Measurements from ENCODE around the gene CRADD.
"Not testable (repeated sequence)": the region's sequence is repeated elsewhere in the genome, so short reads cannot be mapped to it uniquely, and the experiment has no call there.

Gene CRADD

DNA sequence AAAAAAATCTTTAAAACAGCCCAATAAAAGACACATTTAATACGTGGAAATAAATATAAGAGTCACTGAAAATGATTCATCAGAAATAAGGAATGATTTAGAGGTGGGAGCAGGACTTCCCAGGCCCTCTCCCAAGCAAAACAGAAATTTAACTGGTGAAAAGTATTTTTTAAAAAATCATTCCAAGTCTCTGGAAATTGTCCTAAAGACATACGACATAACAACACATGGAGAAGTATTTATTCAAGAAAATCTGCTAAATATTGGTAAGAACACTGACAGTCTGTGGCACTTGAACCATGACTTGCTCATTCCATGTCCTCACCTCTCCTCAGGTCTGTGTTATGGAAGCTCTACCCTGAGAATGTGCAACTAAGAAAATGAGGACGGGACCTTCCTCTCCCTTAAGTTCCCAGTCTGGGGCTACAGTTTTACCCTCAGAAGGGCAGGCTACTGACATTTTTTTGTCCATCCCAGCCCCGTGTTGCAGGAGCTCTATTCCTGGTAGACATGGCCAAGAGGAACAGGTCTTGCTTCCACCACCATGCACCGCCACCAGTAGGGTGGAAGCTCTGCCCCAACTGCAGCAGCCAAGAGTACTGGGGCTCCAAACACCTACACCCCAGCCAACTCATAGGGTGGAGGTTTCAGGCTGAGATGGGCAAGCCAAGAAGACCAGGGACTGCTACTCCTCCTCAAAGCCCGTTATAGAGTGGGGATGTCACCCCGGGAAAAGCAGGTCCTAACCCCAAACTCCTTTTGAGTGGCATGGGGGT, 193.0 kb downstream of the CRADD start:
- no peak for DNase-seq (ENCODE audit: low read depth, low spot score)

DNA sequence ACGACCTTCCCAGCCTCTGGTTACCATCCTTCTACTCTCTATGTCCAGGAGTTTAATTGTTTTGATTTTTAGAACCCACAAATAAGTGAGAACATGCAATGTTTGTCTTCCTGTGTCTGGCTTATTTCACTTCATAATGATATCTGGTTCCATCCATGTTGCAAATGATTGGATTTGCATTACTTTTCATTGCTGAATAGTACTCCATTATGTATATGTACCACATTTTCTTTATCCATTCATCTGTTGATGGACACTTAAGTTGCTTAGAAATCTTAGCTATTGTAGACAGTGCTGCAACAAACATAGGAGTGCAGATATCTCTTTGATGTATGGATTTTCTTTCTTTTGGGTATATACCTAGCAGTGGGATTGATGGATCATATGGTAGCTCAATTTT, 194.4 kb downstream of the CRADD start:
- not testable (repeated sequence) for DNase-seq (ENCODE audit: low read depth, low spot score)

- no peak for DNase-seq (ENCODE audit: low read depth, low spot score)
These were observed 196.4 kb downstream of the CRADD start for GRCh38 chr12:93873561-93873960.

GRCh38 chr12:93875157-93875556, 198.0 kb downstream of the CRADD start:
- no peak for DNase-seq (ENCODE audit: low read depth, low spot score)

- DNase-seq (ENCODE audit: low read depth, low spot score) = no peak
These were observed 199.2 kb downstream of the CRADD start for GRCh38 chr12:93876360-93876759.

DNA sequence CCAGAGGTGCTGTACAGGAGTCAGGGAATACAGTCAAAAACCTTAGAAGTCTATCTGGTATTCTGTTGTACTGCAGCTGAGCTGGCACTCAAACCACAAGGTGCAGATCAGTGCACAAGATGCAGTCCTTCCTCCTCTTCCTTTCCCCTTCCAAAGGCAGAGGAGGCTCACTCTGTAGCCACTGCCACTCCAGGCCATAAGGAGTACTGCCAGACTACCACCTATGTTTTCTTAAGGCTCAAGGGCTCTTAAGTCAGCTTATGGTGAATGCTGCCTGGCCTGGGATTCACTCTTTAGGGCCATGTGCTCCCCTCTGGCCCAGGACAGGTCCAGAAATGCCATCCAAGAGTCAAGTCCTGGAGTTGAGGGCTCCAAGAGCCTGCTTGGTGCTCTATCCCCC, 200.3 kb downstream of the CRADD start:
- no peak for DNase-seq (ENCODE audit: low read depth, low spot score)

DNA sequence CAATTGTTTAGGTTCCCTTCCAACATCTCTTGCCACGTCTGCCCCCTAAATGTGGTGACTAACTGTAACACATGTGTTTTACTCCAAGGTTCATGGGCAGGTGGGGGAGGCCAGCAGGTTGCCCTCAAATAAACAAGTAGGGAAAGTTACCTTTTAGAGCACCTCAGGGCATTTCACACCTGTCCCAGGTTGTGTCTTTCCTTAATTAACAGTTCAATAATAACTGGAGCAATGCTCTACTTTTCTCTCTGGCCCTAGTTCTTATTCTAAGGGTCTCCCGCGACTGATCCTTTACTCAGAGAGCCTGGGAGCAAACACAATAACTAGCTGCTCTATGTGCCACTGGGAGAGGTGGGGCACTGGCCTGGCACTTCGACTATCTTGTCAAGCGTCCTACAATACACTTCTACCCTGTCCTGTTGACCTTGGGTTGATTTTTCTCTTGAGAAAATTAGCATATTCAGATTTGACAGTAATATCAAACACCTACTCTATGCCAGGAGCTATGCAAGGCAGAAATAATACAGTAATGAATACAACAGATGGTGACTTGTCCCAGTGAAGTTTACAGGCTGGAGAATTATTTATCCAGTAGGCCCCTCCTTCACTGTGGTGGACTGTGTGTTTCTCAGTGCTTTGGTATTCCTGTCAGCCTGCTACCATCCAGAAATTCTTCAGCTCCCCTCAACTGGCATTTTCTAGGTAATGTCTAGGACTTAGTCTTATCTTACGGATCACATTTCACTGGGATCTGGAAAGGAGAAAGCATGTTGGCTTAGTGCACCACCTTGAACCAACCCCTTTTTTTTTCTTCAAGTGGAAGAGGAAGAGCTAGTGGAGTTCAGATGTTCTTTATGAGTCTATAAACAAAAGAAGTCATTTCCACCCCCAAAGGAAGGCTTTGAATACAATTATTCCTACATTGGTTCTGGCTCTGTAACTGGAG, 202.6 kb downstream of the CRADD start:
- DNase-seq (ENCODE audit: low read depth, low spot score) = no peak

DNA sequence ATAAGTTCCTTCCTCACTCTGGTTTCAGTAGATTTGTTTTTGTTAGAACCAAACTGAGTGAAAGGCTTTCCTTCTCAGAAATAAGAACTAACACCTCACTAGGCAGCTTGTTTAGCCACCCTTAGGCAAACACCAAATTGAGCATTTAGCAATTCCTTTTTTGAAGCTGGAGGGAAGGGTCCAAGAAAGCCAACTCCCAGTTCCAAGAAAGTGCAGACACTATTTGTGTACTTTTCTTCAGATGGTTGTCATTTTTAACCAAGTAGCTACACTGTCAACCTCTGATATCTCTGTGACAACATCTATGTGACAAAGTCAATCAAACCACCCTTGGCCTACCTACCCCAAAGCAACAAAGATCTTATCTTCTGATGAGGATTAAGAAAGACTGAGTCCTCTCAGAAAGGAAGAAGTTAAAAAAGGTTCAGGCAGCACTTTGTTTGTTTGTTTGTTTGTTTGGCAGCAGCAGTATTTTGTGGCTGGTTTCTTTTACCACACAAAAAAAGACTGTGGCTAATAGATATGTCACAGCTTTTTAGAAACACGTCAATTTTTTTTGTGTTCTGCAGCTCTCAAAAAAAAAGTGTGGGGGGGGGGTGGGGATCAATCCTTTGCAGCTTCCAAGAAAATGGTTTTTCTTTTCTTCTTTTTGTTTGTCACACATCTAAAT, 203.8 kb downstream of the CRADD start:
- no peak for DNase-seq (ENCODE audit: low read depth, low spot score)

DNA sequence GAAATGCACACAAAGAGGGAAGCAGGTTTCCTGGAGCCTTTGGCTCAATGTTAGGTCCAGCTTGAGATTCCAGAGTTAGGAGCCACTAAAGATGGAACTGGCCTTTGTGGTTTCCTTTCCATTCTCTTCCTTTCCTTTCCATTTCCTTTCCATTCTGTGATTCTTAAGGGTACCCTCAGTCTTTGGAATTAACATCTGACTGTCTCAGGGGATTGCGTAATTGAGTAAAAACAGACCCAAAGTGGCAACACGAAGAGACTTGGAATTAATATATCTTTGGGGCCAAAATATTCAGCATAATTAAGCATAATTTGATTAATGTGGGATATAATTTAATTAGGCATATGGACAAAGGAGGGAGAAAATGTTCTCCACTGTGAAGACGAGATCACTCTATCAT, 205.6 kb downstream of the CRADD start:
- DNase-seq (ENCODE audit: low read depth, low spot score) = no peak

DNA sequence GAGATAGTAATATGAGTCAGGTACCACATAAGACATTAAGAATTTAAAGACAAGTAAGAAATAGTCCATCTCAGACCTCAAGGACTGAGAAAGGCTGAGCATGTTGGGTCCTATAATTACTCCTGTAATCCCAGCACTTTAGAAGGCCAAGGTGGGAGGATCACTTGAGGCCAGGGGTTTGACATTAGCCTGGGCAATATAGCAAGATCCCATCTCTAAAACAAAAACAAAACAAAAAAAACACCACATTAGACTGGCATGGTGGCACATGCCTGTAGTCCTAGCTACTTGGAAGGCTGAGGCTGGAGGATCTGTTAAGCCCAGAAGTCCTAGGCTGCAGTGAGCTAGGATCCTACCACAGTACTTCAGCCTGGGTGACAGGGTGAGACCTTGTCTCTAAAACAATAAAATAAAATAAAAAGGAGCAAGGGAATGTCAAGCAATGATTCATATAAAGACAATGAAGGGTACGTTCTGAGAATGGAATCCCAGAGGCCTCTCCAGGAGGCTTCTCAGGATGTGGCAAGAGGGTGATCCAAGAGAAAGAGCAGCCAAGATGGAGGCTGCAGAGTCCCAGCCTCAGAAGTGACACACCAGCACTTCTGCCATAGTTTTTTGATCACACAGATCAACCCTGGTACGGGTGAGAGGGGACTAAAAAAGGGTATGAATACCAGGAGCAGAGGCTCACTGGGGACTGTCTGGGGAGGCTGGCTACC, 206.4 kb downstream of the CRADD start:
- DNase-seq (ENCODE audit: low read depth, low spot score) = no peak

DNA sequence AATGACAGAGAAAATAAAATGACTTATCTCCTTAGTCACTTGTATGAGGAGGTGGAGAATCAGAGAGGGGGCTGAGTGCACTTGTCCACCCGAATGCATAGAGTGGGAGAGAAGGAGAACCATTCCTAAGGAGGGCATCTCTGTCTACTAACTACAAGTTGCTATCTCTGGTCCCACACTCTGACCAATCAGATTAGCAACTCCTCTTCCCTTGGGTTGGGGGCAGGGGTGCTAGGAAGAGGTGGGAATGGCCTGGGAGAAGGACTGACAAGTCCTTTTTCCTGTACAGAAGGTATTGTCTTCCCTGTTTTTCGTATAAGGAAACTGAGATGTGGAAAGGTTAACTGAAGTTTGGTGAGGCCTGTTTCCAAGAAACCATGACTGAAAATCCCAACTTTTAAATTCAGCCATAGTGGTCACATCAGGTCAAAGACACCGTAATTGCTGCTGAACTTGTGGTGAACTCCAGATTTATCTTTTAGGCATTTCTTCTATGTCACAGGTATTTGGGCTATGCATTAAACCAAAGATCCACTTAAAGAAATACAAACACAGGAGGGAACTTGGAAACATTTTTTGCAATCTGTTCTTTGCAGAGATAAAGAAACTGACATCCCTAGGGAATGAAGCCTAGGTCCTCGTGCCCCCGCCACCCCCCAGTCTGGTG, 207.8 kb downstream of the CRADD start:
- no peak for DNase-seq (ENCODE audit: low read depth, low spot score)

DNA sequence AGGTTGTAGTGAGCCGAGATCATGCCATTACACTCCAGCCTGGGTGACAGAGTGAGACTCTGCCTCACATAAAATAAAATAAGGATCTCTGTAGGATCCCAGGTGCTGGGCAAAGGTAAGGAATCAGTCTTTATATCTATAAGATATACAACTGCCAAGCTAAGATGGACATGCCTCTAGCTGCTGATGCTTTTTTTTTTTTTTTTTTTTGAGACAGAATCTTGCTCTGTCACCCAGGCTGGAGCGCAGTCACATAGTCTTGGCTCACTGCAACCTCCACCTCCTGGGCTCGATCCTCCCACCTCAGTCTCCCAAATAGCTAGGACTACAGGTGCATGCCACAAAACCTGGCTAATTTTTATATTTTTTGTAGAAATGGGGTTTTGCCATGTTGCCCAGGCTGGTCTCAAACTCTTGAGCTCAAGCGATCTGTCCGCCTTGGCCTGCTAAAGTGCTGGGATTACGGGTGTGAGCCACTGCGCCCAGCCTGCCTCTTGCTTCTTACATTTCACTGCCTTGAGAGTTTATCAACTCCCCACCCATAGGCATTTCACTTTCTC, 208.9 kb downstream of the CRADD start:
- not testable (repeated sequence) for DNase-seq (ENCODE audit: low read depth, low spot score)

DNA sequence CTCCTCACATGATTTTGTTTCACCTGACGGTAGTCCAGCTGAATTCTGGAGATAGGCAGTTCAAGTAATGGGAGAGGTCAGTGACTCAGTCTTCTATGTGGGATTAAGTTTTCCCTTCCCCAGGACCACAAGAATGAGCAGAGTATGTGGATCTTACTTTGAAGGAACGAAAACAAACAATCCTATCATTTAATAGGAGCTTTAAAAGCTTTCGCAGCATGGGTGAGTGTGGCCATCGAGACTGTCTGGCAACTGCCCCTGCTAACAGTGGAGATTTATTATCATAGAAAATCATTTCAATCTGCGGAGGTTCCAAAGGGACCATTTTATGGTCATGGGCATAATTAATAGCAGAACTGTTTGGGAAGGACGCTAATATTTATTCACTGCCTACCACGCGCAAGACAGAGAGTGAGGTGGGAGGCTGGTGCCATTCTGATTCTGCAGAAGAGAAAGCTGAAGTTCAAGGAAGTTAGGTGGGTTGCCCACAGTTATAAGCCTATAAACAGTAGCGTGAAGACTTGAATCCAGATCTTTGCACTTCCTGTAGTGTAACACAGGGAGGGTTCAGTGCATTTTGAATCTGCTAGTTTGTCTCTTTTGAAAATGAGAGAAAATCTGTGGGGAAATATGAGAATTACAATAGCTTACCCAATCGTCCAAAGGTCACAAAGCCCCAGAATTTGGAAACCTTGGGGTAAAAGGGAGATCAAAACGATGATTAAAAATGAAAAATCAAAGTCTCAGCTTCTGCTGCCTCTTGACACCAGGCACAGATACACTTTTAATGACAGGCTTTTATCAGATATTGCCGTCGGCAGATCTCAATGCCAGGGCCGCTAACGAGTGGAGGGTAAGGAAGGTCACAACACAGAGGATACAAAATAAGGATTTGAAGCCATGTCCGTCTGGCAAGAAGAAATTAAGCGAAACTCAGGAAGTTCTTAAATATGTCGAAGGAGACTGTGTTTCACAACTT, 209.6 kb downstream of the CRADD start:
- no peak for DNase-seq (ENCODE audit: low read depth, low spot score)

DNA sequence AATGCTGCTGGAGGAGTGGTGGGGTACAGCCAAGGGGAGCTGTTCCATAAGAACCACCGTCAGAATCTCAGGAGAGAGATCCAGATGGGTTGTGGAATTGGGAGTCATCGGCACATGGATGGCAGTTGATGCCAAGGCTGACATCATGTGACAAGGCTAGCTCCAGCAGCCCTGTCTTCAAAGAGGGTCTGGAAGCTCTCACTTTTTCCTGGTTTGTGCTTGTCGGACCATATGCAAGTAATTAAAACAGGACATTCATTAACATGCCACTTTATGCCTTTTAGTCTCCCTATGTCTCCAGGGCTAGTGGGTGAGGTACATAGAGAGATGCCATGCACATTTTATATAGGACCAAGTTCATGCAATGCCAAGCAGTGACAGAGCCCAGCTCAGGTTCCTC, 211.8 kb downstream of the CRADD start:
- no peak for DNase-seq (ENCODE audit: low read depth, low spot score)

DNA sequence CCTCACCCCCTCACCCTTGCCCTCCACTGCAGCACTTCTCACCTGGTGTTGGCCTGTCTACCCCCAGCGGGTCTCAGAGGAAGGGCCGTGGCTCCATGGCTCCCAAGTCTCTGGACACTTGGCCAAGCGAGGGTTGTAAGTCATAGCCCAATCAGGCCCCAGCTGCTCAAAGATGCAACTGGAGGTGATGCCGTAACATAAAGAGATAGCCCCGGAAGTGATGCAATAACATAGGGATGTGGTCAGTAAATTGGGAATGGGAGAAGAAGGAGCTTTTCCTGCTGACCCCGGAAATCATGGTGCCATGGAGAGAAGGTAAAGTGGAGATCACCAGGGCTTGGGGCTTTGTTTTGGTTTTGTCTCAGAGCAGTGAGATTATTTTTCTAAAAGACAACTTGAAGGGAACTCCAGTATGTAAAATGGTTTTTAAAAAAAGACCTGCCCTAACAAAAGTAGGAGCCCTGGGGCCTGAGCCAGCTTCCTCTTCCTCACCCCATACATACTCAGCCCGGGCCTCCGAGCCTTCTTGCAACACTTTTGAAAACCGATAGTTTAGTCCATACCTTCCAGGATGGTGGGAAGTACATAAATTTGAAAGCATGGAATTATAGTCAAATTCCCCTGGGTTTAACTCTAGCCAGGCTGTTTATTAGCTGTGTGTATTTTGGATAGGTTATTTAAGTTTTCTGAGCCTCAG, 212.5 kb downstream of the CRADD start:
- DNase-seq (ENCODE audit: low read depth, low spot score) = no peak

DNA sequence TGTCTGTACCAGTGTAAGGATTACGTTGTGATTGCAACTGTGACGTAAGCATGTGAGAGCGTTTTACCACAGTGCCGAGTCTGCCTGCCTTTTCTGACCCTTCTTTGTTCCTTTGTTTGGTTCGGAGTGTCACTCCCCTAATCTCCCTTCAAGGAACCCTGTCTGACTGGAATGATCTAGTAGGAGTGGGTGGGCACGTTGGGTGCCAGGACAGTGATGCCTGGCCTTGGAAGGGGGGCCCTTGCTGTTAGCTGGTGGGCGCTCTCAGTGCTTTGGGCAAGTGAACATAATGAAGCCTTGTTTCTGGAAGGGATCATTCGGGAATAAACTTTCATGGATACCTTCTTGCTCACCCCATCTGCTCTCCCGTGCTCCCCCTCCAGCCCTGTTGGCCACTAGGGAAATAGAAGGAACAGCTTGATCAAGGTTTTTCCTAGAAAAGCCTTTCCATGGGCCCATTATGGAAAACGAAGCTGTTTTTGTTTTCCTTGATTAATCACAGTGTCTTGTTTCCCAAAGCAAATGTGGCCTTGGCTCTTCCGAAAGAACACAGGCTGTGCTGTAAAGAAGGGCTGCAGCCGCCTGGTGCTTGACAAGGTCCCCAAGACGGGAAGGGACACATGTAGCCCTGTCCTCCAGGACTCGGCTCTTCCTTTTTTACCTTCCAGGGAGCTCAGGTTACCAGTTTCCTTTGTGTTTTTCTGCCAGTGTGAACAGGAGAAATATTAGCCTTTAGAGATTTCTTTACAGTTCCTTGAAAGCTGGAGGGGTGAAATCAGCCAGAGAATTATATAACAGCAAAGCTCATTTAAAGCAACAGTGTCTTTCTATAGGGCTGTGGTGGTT, 215.5 kb downstream of the CRADD start:
- DNase-seq (ENCODE audit: low read depth, low spot score) = no peak

DNA sequence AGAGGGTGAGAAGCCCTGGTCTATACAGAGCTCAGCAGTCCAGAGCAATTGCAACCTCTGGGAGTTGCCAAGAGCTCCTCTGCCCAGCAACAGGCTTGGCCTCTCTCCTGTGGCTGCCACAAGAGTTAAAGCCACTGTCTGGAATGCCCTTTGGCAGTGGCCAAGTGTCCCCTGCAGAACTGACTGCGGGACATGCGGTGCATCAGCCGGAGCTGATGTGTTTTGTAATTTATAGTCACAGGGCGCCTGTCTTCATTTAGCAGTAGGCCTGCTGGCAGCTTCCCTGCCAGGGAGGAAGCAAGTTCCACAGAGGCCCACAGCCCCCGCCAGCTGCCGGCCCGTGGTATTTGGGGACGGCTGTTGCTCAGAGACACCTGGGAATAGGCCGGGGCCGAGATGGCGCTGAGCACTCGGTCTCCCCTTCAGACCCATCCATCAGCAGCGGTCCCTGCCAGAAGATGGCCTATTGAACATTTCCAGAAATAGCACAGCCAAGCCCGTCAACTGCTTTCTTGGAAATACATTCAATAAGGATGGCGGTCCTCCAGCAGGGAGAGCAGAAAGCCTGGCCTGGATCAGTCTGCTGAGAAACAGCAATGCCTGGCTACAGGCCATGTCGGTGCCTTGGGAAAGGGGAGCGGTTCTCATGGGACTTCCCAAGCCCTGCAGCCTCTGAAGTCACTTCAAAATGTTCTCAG, 217.4 kb downstream of the CRADD start:
- DNase-seq (ENCODE audit: low read depth, low spot score) = no peak
